Neuronal stem cell (in vitro differentiated cells): Measurements from ENCODE around the gene NLGN1.

Experiments used
- DNase-seq: peaks from one replicate; pipeline ENCODE4 v3.0.0-alpha.2; 2013; ENCODE audit warnings: low spot score
- H2AFZ ChIP-seq: one replicate; pipeline ENCODE4 v1.6.1; 2013; ENCODE audit warnings: mild to moderate bottlenecking, low read length, inconsistent platforms
- H2AK5ac ChIP-seq: 2 replicates; pipeline ENCODE4 v1.6.1; 2013; ENCODE audit warnings: low read depth, mild to moderate bottlenecking, inconsistent platforms, low read length, moderate library complexity, mixed read lengths
- H2BK120ac ChIP-seq: 2 replicates; pipeline ENCODE4 v1.6.1; 2013; ENCODE audit warnings: low read depth, mild to moderate bottlenecking, inconsistent platforms, low read length, moderate library complexity, mixed read lengths
- H2BK12ac ChIP-seq: one replicate; pipeline ENCODE4 v1.6.1; 2013; ENCODE audit warnings: low read length, inconsistent platforms
- H2BK15ac ChIP-seq: 2 replicates; pipeline ENCODE4 v1.6.1; 2013; ENCODE audit warnings: mild to moderate bottlenecking, low read length, inconsistent platforms, mixed read lengths
- H2BK5ac ChIP-seq: one replicate; pipeline ENCODE4 v1.6.1; 2013; ENCODE audit warnings: inconsistent platforms, mild to moderate bottlenecking, low read length, moderate library complexity
- H3K14ac ChIP-seq: one replicate; pipeline ENCODE4 v1.6.1; 2013; ENCODE audit warnings: low read length, inconsistent platforms
- H3K18ac ChIP-seq: 2 replicates; pipeline ENCODE4 v1.6.1; 2013; ENCODE audit warnings: low read length, inconsistent platforms
- H3K23ac ChIP-seq: 2 replicates; pipeline ENCODE4 v1.6.1; 2013; ENCODE audit warnings: low read depth, mild to moderate bottlenecking, mixed read lengths, low read length, inconsistent platforms; ENCODE audit not compliant: poor library complexity
- H3K27ac ChIP-seq: replicated peaks from 3 replicates; pipeline ENCODE4 v1.5.1; 2013; ENCODE audit warnings: low read length, inconsistent platforms
- H3K27me3 ChIP-seq, 3 experiments: 2 replicates each; pipeline ENCODE4 v1.6.1; 2013; ENCODE audit warnings: low read length in 3 of 3, mild to moderate bottlenecking in 2 of 3, inconsistent platforms in 1 of 3, low read depth in 1 of 3, mixed read lengths in 1 of 3, moderate library complexity in 1 of 3; ENCODE audit not compliant: control insufficient read depth in 3 of 3, insufficient read depth in 3 of 3
- H3K36me3 ChIP-seq, 2 donors: replicated peaks in 1 of 2; 2 replicates each; pipeline ENCODE4 v1.6.1; 2013; ENCODE audit warnings: low read length in 2 of 2; ENCODE audit not compliant: control insufficient read depth in 2 of 2, insufficient read depth in 2 of 2
- H3K4ac ChIP-seq: 2 replicates; pipeline ENCODE4 v1.6.1; 2013; ENCODE audit warnings: inconsistent platforms, mild to moderate bottlenecking, low read length, moderate library complexity
- H3K4me1 ChIP-seq, 2 donors: 1 replicate in 1 of 2; 2 replicates in 1 of 2; pipeline ENCODE4 v1.6.1; 2013; ENCODE audit warnings: low read length in 2 of 2, low read depth in 1 of 2; ENCODE audit not compliant: control insufficient read depth in 2 of 2, insufficient read depth in 1 of 2
- H3K4me2 ChIP-seq: one replicate; pipeline ENCODE4 v1.6.1; 2013; ENCODE audit warnings: mild to moderate bottlenecking, low read length, inconsistent platforms; ENCODE audit not compliant: insufficient read depth, poor library complexity, severe bottlenecking
- H3K4me3 ChIP-seq, 2 donors: 2 replicates each; pipeline ENCODE4 v1.5.1; 2013; ENCODE audit warnings: low read length in 2 of 2, mild to moderate bottlenecking in 2 of 2, inconsistent platforms in 1 of 2, moderate library complexity in 1 of 2
- H3K79me1 ChIP-seq: one replicate; pipeline ENCODE4 v1.6.1; 2013; ENCODE audit warnings: low read depth, mild to moderate bottlenecking, inconsistent platforms, low read length, moderate library complexity
- H3K9ac ChIP-seq: one replicate; pipeline ENCODE4 v1.6.1; 2013; ENCODE audit warnings: mild to moderate bottlenecking, low read depth, low read length, inconsistent platforms; ENCODE audit not compliant: poor library complexity
- H3K9me3 ChIP-seq, 2 donors: replicated peaks in 1 of 2; 2 replicates each; pipeline versions ENCODE3 to v1.6.1; 2013; ENCODE audit warnings: low read length in 2 of 2, mild to moderate bottlenecking in 2 of 2, inconsistent platforms in 1 of 2, low read depth in 1 of 2, mixed read lengths in 1 of 2, moderate library complexity in 1 of 2; ENCODE audit not compliant: control insufficient read depth in 2 of 2, insufficient read depth in 1 of 2
- H4K8ac ChIP-seq: one replicate; pipeline ENCODE4 v1.6.1; 2013; ENCODE audit warnings: low read depth, mild to moderate bottlenecking, inconsistent platforms, low read length, moderate library complexity
- H4K91ac ChIP-seq: one replicate; pipeline ENCODE4 v1.6.1; 2013; ENCODE audit warnings: low read length, low read depth, mild to moderate bottlenecking, inconsistent platforms; ENCODE audit not compliant: poor library complexity
- WGBS, 2 donors: extraction: QIAGEN DNeasy Blood & Tissue Kit; methylation state at CpG; one replicate each; pipeline ENCODE4 v1.1.7; 2013; ENCODE audit warnings: missing lambda C conversion rate in 2 of 2, mixed read lengths in 1 of 2; ENCODE audit not compliant: insufficient read length in 2 of 2, insufficient replicate concordance in 1 of 2; ENCODE audit errors: extremely low coverage in 2 of 2; 5-methylcytosine and 5-hydroxymethylcytosine counted together

NLGN1 gene

GRCh38 chr3:174218016-174218415, 820.5 kb downstream of the NLGN1 start:
- H3K4me1 ChIP-seq, result no peaks in the 10 kb centered on the region

GRCh38 chr3:174219738-174220137, 822.2 kb downstream of the NLGN1 start:
- Histone ChIP-seq H2BK5ac (no peak overlapping the region), H3K9ac (no peak overlapping the region), H2BK120ac (no peak overlapping the region), H3K4me2 (no peak overlapping the region), H3K27ac (no peak overlapping the region), H2BK15ac (no peak overlapping the region), H3K79me1 (no peaks in the 10 kb centered on the region), H3K9me3 (no peaks in the 10 kb centered on the region), H2AK5ac (no peak overlapping the region), H3K27me3 (no peaks in the 10 kb centered on the region), H3K4me3 (no peak overlapping the region), H4K91ac (no peak overlapping the region), H3K23ac (no peak overlapping the region), H4K8ac (no peak overlapping the region), H3K4ac (no peak overlapping the region), H3K4me1 (no peaks in the 10 kb centered on the region), H3K18ac (no peak overlapping the region), H3K36me3 (no peaks in the 10 kb centered on the region), H2AFZ (no peak overlapping the region), H3K14ac (no peak overlapping the region), H2BK12ac (no peak overlapping the region)
- WGBS, 2 donors, result no CpG with 5 or more reads among the region's 3 CpGs
- DNase-seq, result no peak

More at GRCh38 chr3:174218016-174218415, 820.5 kb downstream of the NLGN1 start:
- H3K27me3 ChIP-seq, result no peaks in the 10 kb centered on the region
- H2BK12ac ChIP-seq, result no peak overlapping the region
- H4K91ac ChIP-seq, result no peak overlapping the region
- H2AK5ac ChIP-seq, result no peak overlapping the region
- no peak overlapping the region for H2BK15ac ChIP-seq
- no peaks in the 10 kb centered on the region for H3K79me1 ChIP-seq
- H3K14ac ChIP-seq, result no peak overlapping the region
- H3K27ac ChIP-seq, result no peak overlapping the region
- no peak overlapping the region for H3K9ac ChIP-seq
- H4K8ac ChIP-seq, result no peak overlapping the region
- H2BK120ac ChIP-seq, result no peak overlapping the region
- H3K18ac ChIP-seq, result no peak overlapping the region
- H3K4me2 ChIP-seq, result no peak overlapping the region
- H3K9me3 ChIP-seq, result no peaks in the 10 kb centered on the region
- DNase-seq, result no peak
- H3K4me3 ChIP-seq, result no peak overlapping the region
- no peaks in the 10 kb centered on the region for H3K36me3 ChIP-seq
- no peak overlapping the region for H2AFZ ChIP-seq
- H3K23ac ChIP-seq, result no peak overlapping the region
- H3K4ac ChIP-seq, result no peak overlapping the region
- WGBS, 2 donors, result no CpG with 5 or more reads among the region's 1 CpG
- H2BK5ac ChIP-seq, result no peak overlapping the region

GRCh38 chr3:174220775-174221554, 823.4 kb downstream of the NLGN1 start:
- Histone ChIP-seq H3K18ac (no peak overlapping the region), H3K36me3 (no peaks in the 10 kb centered on the region), H3K9me3 (no peaks in the 10 kb centered on the region), H2BK120ac (no peak overlapping the region), H2BK5ac (no peak overlapping the region), H2AK5ac (no peak overlapping the region), H3K79me1 (no peaks in the 10 kb centered on the region), H2AFZ (no peak overlapping the region), H2BK12ac (no peak overlapping the region), H3K4me2 (no peak overlapping the region), H4K91ac (no peak overlapping the region), H3K27me3 (no peaks in the 10 kb centered on the region), H3K4me1 (no peaks in the 10 kb centered on the region), H2BK15ac (no peak overlapping the region), H3K14ac (no peak overlapping the region), H3K4ac (no peak overlapping the region), H3K9ac (no peak overlapping the region), H3K23ac (no peak overlapping the region), H3K27ac (no peak overlapping the region), H4K8ac (no peak overlapping the region), H3K4me3 (no peak overlapping the region)
- DNase-seq, result no peak
- no CpG with 5 or more reads among the region's 4 CpGs for WGBS, 2 donors

- Histone ChIP-seq H3K79me1 (no peaks in the 10 kb centered on the region), H3K18ac (no peak overlapping the region), H3K4me3 (no peak overlapping the region), H3K9ac (no peak overlapping the region), H2AK5ac (no peak overlapping the region), H2BK12ac (no peak overlapping the region), H3K4me2 (no peak overlapping the region), H3K14ac (no peak overlapping the region), H3K27me3 (no peaks in the 10 kb centered on the region), H3K4ac (no peak overlapping the region), H3K9me3 (no peaks in the 10 kb centered on the region), H4K8ac (no peak overlapping the region), H3K36me3 (no peaks in the 10 kb centered on the region), H3K4me1 (no peaks in the 10 kb centered on the region), H3K23ac (no peak overlapping the region), H3K27ac (no peak overlapping the region), H2BK5ac (no peak overlapping the region), H2BK15ac (no peak overlapping the region), H2AFZ (no peak overlapping the region), H2BK120ac (no peak overlapping the region), H4K91ac (no peak overlapping the region)
- no peak for DNase-seq
- no CpG with 5 or more reads among the region's 6 CpGs for WGBS, 2 donors
These were observed 825.5 kb downstream of the NLGN1 start for GRCh38 chr3:174223042-174223441.
